Ovary (tissue), 9 donors: ENCODE data around the gene UBE2G1. TPM values are rescaled to one million over a fixed set of nuclear protein-coding genes. Genes with fewer than 3 reads are reported as not detected.

Experiments
- DNase-seq, 5 donors: peaks; one replicate each; pipeline ENCODE4 v3.0.0-alpha.2; 2019 to 2020
- H3K27ac ChIP-seq, 2 donors: fragments of 200-600 bp; one replicate each; pipeline versions ENCODE4 v1.5.1 to v1.8.0; 2019 to 2022
- H3K27me3 ChIP-seq: fragments of 200-600 bp; one replicate; pipeline ENCODE4 v1.8.0; 2022
- H3K36me3 ChIP-seq: fragments of 200-600 bp; sonication (generic); one replicate; pipeline ENCODE4 v1.5.1; 2019
- H3K4me1 ChIP-seq: one replicate; pipeline ENCODE4 v1.8.1; 2013; ENCODE audit warnings: mild to moderate bottlenecking, moderate library complexity; ENCODE audit not compliant: insufficient read depth
- H3K4me3 ChIP-seq: fragments of 200-600 bp; sonication (generic); one replicate; pipeline ENCODE4 v1.5.1; 2017
- H3K9me3 ChIP-seq, 2 donors: fragments of 200-600 bp in 1 of 2; sonication (generic) in 1 of 2; one replicate each; pipeline versions ENCODE4 v1.5.1 to v1.8.1; 2013 to 2019; ENCODE audit warnings: mild to moderate bottlenecking in 1 of 2, moderate library complexity in 1 of 2
- EP300 ChIP-seq: sonication (generic); formaldehyde crosslinking; IDR thresholded peaks from one replicate; pipeline ENCODE4 v1.6.1; 2017; ENCODE audit warnings: antibody characterized with exemption
- POLR2A ChIP-seq: fragments of 450-650 bp; IDR thresholded peaks from one replicate; pipeline ENCODE4 v1.6.1; 2017; ENCODE audit warnings: antibody characterized with exemption, mild to moderate bottlenecking, moderate library complexity
- WGBS, 3 donors: extraction: QIAGEN DNeasy Blood & Tissue Kit in 1 of 3; methylation state at CpG; one replicate each; pipeline versions ENCODE4 v1.1.5 to v1.1.7; 2013 to 2017; 5-methylcytosine and 5-hydroxymethylcytosine counted together
- intact Hi-C, 4 donors: fragments of 100-400 bp; cut with DNase I; formaldehyde crosslinking; loops; one replicate each; pipeline versions ENCODE4 v1.11.0 to v1.15.1; 2022 to 2023
- polyA plus RNA-seq, 2 donors: library from polyadenylated mRNA; stranded (reverse); fragments of 200-250 nt in 1 of 2; fragments of 350-450 nt in 1 of 2; fragmentation: Illumina TruSeq in 1 of 2; extraction: RNeasy Lipid Tissue Mini Kit (QIAGEN cat#74804) in 1 of 2; gene quantifications; one replicate each; pipeline ENCODE4 v1.2.3, GENCODE V29; 2013 to 2014
- total RNA-seq, 7 donors: library from RNA; depleted of rRNA in 2 of 7; stranded (reverse); fragments of >200 nt in 2 of 7; fragmentation: NEBNext Ultra II Directional in 3 of 7; extraction: Animal tissue kit (Norgen Biotek cat#: 25700) in 3 of 7; gene quantifications; one replicate each; pipeline versions ENCODE4 v1.1.0 to v1.2.4, GENCODE V29; 2016 to 2023
- TF ChIP-seq, protein P1 (sequence below), 3 donors: fragments of 450-650 bp in 2 of 3; fragments of 200-600 bp in 1 of 3; IDR thresholded peaks; one replicate each; pipeline versions ENCODE4 v1.5.1 to v1.8.0; 2016 to 2022; ENCODE audit warnings: antibody characterized with exemption in 3 of 3, mild to moderate bottlenecking in 1 of 3
- donor health status: DM: no; HTN: no; CAD: no; lungs with moderate emphysema.
- donor health status: DM: no; HTN: no; CAD: no.
- donor health status: Bipolar disorder and iron deficiency.
- donor health status: DM: yes; HTN: yes; CAD: no.
- donor health status: DM: no; HTN: no; CAD: no.
- donor health status: DM: yes; HTN: yes; CAD: no.

The UBE2G1 gene
- total and polyA plus RNA-seq, 9 donors, result 12.4 to 50.7 (median 36.5) TPM

DNA sequence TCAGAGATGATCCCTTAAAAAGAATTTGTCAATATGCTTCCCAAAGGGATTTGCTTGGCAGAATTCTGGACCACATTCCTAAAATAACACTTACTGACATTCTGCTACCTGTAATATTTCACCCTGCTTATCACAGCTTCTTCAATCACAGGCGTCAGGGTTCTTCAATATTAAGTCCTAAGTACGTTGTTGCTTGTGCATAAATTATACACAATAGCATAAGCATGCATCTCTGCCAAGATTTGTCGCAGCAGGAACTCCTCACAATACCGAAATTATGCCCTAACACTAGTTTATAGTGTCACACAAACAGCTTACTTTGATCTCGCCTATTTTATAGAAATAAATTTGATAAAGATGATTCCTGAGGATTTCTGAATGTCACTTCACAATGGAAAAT is 48.9 kb downstream of the UBE2G1 start:
- H3K9me3 ChIP-seq, result no peaks in the 10 kb centered on the region
- H3K36me3 ChIP-seq, result no peaks in the 10 kb centered on the region
- TF ChIP-seq, protein P1, sequence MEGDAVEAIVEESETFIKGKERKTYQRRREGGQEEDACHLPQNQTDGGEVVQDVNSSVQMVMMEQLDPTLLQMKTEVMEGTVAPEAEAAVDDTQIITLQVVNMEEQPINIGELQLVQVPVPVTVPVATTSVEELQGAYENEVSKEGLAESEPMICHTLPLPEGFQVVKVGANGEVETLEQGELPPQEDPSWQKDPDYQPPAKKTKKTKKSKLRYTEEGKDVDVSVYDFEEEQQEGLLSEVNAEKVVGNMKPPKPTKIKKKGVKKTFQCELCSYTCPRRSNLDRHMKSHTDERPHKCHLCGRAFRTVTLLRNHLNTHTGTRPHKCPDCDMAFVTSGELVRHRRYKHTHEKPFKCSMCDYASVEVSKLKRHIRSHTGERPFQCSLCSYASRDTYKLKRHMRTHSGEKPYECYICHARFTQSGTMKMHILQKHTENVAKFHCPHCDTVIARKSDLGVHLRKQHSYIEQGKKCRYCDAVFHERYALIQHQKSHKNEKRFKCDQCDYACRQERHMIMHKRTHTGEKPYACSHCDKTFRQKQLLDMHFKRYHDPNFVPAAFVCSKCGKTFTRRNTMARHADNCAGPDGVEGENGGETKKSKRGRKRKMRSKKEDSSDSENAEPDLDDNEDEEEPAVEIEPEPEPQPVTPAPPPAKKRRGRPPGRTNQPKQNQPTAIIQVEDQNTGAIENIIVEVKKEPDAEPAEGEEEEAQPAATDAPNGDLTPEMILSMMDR (IDR thresholded peaks at IDR 0.05), result no peak
- TF ChIP-seq POLR2A, result no peak
- TF ChIP-seq EP300, result no peak
- no peaks in the 10 kb centered on the region for H3K27me3 ChIP-seq
- intact Hi-C loops, result loop anchor here in 1 of 4 donors (10.0 kb wide), 1 partner anchor 47 kb away; the partner anchor contains the start of gene UBE2G1
- DNase-seq, result no peak
- peaks cover 13% of the 10 kb centered on the region for H3K4me1 ChIP-seq
- H3K4me3 ChIP-seq, result no peak overlapping the region
- peak overlapping the region in 1 of 2 donors; percentile 75 for H3K27ac ChIP-seq
- 8 to 12% (median 8%) methylated on average over 5 of the region's 5 CpGs for WGBS, 3 donors

DNA sequence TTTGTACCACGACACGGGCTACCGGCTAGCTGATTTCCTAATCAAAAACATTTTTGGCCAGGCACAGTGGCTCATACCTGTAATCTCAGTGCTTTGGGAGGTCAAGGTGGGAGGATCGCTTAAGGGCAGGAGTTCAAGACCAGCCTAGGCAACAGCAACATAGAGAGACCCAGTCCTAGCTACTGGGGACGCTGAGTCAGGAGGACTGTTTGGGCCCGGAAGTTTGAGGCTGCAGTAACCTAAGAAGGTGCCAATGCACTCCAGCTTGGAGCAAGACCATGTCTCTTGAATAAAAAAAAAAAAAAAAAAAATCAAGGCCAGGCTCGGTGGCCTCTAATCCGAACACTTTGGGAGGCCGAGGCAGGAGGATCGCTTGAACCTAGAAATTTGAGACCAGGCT is 49.8 kb downstream of the UBE2G1 start:
- Histone ChIP-seq H3K27me3 (no peaks in the 10 kb centered on the region), H3K4me1 (peaks cover 13% of the 10 kb centered on the region), H3K4me3 (no peak overlapping the region), H3K27ac (peak overlapping the region in 1 of 2 donors; percentile 75), H3K36me3 (no peaks in the 10 kb centered on the region), H3K9me3 (no peaks in the 10 kb centered on the region)
- TF ChIP-seq POLR2A (no peak), EP300 (no peak)
- TF ChIP-seq, protein P1 (IDR thresholded peaks at IDR 0.05), result no peak
- WGBS, 3 donors, result 63 to 74% (median 65%) methylated on average over 10 of the region's 10 CpGs
- intact Hi-C loops, result loop anchor here in 1 of 4 donors (10.0 kb wide), 1 partner anchor 48 kb away; the partner anchor contains the start of gene UBE2G1
- DNase-seq, result no peak

DNA sequence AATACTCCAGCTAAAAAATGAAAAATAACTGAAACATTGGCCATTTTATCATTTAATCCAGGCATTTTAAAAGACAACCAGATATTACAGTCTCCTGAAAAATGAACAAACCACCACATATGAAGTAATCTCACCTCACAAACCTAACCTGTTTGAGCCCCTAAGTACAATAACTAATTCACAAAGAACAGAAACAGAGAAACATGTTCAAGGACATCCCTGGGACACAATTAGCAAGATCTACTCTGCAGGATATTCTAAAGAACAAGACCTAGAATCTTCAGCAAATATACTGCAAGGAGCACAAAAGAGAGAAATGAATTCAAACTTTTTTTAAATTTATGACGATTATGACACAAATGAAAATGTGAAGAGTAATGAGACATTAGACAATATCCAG is 51.9 kb downstream of the UBE2G1 start:
- peaks cover 20% of the 10 kb centered on the region for H3K4me1 ChIP-seq
- TF ChIP-seq, protein P1 (IDR thresholded peaks at IDR 0.05), result no peak
- TF ChIP-seq EP300, result no peak
- no peak for TF ChIP-seq POLR2A
- H3K4me3 ChIP-seq, result no peak overlapping the region
- WGBS, 3 donors, result 63 to 85% (median 64%) methylated on average over 1 of the region's 1 CpG
- no peak for DNase-seq
- H3K27ac ChIP-seq, result no peak overlapping the region
- no peaks in the 10 kb centered on the region for H3K9me3 ChIP-seq
- H3K36me3 ChIP-seq, result no peaks in the 10 kb centered on the region
- intact Hi-C loops, result loop anchor here in 1 of 4 donors (10.0 kb wide), 1 partner anchor 50 kb away; the partner anchor contains the start of gene UBE2G1
- no peaks in the 10 kb centered on the region for H3K27me3 ChIP-seq

DNA sequence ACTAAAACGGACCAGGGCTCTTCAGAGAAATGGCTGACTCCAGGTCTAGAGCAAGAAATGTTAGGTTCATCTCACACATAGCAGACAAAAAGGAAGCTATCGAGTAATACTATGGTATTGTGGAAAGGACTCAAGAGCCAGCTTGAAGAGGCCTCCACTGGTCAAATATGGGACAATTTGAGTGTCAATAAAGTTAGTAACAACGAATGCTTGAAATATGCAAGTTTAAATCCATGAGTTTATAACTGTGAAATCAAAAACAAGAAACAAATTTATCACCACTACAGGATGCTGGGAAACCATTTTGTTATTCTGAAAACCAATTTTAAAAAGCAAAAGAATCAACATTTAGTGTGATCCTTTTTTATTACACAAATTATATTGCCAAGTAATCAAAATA is 52.3 kb downstream of the UBE2G1 start:
- TF ChIP-seq, protein P1 (IDR thresholded peaks at IDR 0.05), result no peak
- no peak for TF ChIP-seq POLR2A
- no peak for TF ChIP-seq EP300
- no peak for DNase-seq
- intact Hi-C loops, result loop anchor here in 1 of 4 donors (10.0 kb wide), 1 partner anchor 51 kb away; the partner anchor contains the start of gene UBE2G1
- Histone ChIP-seq H3K9me3 (no peaks in the 10 kb centered on the region), H3K4me3 (no peak overlapping the region), H3K4me1 (peaks cover 19% of the 10 kb centered on the region), H3K36me3 (no peaks in the 10 kb centered on the region), H3K27ac (peak overlapping the region in 1 of 2 donors; percentile 55), H3K27me3 (no peaks in the 10 kb centered on the region)
- 68 to 85% (median 71%) methylated on average over 3 of the region's 3 CpGs for WGBS, 3 donors
